AG10803 (cell line): ENCODE data around the gene TBC1D7.
A peak's percentile ranks its signal among the peaks of the same experiment; 100 is the strongest.

Source experiments
- DNase-seq: peaks from one replicate; pipeline ENCODE4 v3.0.0; 2010; ENCODE audit warnings: low read depth
- H3K4me3 ChIP-seq: 2 replicates; pipeline ENCODE4 v1.5.1; 2011; ENCODE audit warnings: mild to moderate bottlenecking, low read length, control low read depth
- TF ChIP-seq, protein P1 (sequence below): conservative IDR thresholded peaks from 2 replicates; pipeline ENCODE4 v1.5.1; 2011; ENCODE audit warnings: mild to moderate bottlenecking, low read length, control low read depth, inconsistent platforms

TBC1D7 gene

GRCh38 chr6:13261464-13261994, 66.8 kb downstream of the TBC1D7 start:
- H3K4me3 ChIP-seq, result no peak overlapping the region
- TF ChIP-seq, protein P1, sequence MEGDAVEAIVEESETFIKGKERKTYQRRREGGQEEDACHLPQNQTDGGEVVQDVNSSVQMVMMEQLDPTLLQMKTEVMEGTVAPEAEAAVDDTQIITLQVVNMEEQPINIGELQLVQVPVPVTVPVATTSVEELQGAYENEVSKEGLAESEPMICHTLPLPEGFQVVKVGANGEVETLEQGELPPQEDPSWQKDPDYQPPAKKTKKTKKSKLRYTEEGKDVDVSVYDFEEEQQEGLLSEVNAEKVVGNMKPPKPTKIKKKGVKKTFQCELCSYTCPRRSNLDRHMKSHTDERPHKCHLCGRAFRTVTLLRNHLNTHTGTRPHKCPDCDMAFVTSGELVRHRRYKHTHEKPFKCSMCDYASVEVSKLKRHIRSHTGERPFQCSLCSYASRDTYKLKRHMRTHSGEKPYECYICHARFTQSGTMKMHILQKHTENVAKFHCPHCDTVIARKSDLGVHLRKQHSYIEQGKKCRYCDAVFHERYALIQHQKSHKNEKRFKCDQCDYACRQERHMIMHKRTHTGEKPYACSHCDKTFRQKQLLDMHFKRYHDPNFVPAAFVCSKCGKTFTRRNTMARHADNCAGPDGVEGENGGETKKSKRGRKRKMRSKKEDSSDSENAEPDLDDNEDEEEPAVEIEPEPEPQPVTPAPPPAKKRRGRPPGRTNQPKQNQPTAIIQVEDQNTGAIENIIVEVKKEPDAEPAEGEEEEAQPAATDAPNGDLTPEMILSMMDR, result no peak
- no peak for DNase-seq

- TF ChIP-seq, protein P1, result no peak
- no peak overlapping the region for H3K4me3 ChIP-seq
Measured at GRCh38 chr6:13260831-13261230, 67.5 kb downstream of the TBC1D7 start.

GRCh38 chr6:13260101-13260598, 68.2 kb downstream of the TBC1D7 start:
- no peak overlapping the region for H3K4me3 ChIP-seq
- TF ChIP-seq, protein P1, result no peak
- DNase-seq, result no peak

More at GRCh38 chr6:13260831-13261230, 67.5 kb downstream of the TBC1D7 start:
- no peak for DNase-seq

DNA sequence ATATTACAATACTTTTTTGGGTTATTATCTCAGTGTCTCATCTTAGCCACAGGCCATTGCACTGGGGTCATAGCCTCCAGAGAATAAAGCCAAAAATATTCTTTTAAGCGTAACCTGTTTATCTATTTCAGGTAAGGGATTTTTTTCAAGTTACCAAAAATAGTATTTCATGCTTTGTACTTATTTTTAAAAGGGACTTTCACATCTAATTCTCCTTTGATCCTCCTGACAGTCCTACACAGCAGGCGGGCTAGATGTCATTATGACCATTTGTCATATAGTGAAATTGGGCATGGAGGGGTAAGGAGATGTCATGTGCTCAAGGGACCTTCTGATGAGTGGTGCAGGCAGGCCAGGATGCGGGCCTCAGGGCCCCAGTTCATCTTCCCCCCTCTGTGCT, 68.9 kb downstream of the TBC1D7 start:
- H3K4me3 ChIP-seq, result no peak overlapping the region
- TF ChIP-seq, protein P1, result no peak
- no peak for DNase-seq

GRCh38 chr6:13256266-13257001, 71.9 kb downstream of the TBC1D7 start:
- H3K4me3 ChIP-seq, result no peak overlapping the region
- TF ChIP-seq, protein P1, result no peak
- peak; percentile 45 for DNase-seq
